DOHH2 (cell line): Measurements from ENCODE around the gene EXOC3L2.

Experiments used
- H3F3A ChIP-seq: fragments of 200-600 bp; sonication (generic), shearing (Covaris generic); 2 replicates; pipeline ENCODE4 v1.6.0; 2016; ENCODE audit warnings: antibody characterized with exemption, mild to moderate bottlenecking; ENCODE audit not compliant: control insufficient read depth, insufficient read depth
- H3K27ac ChIP-seq: fragments of 200-600 bp; sonication (generic); 2 replicates; pipeline ENCODE4 v1.5.1; 2014; ENCODE audit warnings: low read depth, mild to moderate bottlenecking, low read length, moderate library complexity
- H3K27me3 ChIP-seq: fragments of 200-600 bp; sonication (generic); 2 replicates; pipeline ENCODE4 v1.6.1; 2014; ENCODE audit warnings: mild to moderate bottlenecking, low read length, mixed read lengths; ENCODE audit not compliant: control insufficient read depth
- H3K36me3 ChIP-seq: fragments of 200-600 bp; sonication (generic); 2 replicates; pipeline ENCODE4 v1.6.1; 2014; ENCODE audit warnings: mild to moderate bottlenecking, low read length, moderate library complexity, mixed read lengths; ENCODE audit not compliant: control insufficient read depth
- H3K4me1 ChIP-seq: fragments of 200-600 bp; sonication (generic); 2 replicates; pipeline ENCODE4 v1.6.1; 2014; ENCODE audit warnings: mild to moderate bottlenecking, low read length, mixed read lengths; ENCODE audit not compliant: control insufficient read depth
- H3K4me2 ChIP-seq: fragments of 200-600 bp; sonication (generic); 2 replicates; pipeline ENCODE4 v1.6.0; 2014; ENCODE audit warnings: mild to moderate bottlenecking, low read length, moderate library complexity
- H3K4me3 ChIP-seq: fragments of 200-600 bp; sonication (generic); 2 replicates; pipeline ENCODE4 v1.5.1; 2014; ENCODE audit warnings: mild to moderate bottlenecking, low read length, mixed read lengths
- H3K79me2 ChIP-seq: fragments of 200-600 bp; sonication (generic); 2 replicates; pipeline ENCODE4 v1.6.1; 2014; ENCODE audit warnings: mild to moderate bottlenecking, low read length, mixed read lengths; ENCODE audit not compliant: control insufficient read depth
- H3K9me2 ChIP-seq: fragments of 200-600 bp; sonication (generic); replicated peaks from 2 replicates; pipeline ENCODE4 v1.6.1; 2014; ENCODE audit warnings: mild to moderate bottlenecking, low read length, mixed read lengths; ENCODE audit not compliant: control insufficient read depth
- H3K9me3 ChIP-seq: fragments of 200-600 bp; sonication (generic); 2 replicates; pipeline ENCODE4 v1.6.1; 2014; ENCODE audit warnings: antibody characterized with exemption, low read length, mixed read lengths; ENCODE audit not compliant: control insufficient read depth, insufficient read depth
- H4K20me1 ChIP-seq: fragments of 200-600 bp; sonication (generic); 2 replicates; pipeline ENCODE4 v1.6.0; 2014; ENCODE audit warnings: low read depth, mild to moderate bottlenecking, antibody characterized with exemption, low read length, moderate library complexity; ENCODE audit not compliant: control insufficient read depth, insufficient read depth
- EZH2phosphoT487 ChIP-seq: fragments of 200-600 bp; sonication (generic); IDR thresholded peaks from 2 replicates; pipeline ENCODE4 v1.6.1; 2017; ENCODE audit warnings: borderline replicate concordance, mild to moderate bottlenecking, antibody characterized with exemption, low read length, moderate library complexity, mixed read lengths
- TF ChIP-seq, protein P1 (sequence below): fragments of 200-600 bp; sonication (generic); IDR thresholded peaks from one replicate; pipeline ENCODE4 v1.5.1; 2014; ENCODE audit warnings: antibody characterized with exemption, mild to moderate bottlenecking, low read depth, low read length; ENCODE audit not compliant: poor library complexity, severe bottlenecking

EXOC3L2 gene

DNA sequence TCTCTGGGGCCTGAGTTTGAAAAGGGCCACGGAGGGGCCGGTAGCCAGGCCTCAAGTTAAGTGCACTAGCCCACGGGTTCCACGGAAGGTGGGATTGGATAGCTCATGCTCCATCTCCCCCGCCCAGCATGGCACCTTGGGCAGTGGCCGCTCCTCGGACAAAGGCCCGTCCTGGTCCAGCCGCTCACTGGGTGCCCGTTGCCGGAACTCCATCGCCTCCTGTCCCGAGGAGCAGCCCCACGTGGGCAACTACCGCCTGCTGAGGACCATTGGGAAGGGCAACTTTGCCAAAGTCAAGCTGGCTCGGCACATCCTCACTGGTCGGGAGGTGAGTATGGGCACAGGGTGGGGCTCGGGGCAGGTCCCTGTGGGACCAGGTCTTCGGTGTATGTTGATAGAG is 13.7 kb upstream of the EXOC3L2 start:
- Histone ChIP-seq H3K36me3 (no peaks in the 10 kb centered on the region), H4K20me1 (no peaks in the 10 kb centered on the region)

DNA sequence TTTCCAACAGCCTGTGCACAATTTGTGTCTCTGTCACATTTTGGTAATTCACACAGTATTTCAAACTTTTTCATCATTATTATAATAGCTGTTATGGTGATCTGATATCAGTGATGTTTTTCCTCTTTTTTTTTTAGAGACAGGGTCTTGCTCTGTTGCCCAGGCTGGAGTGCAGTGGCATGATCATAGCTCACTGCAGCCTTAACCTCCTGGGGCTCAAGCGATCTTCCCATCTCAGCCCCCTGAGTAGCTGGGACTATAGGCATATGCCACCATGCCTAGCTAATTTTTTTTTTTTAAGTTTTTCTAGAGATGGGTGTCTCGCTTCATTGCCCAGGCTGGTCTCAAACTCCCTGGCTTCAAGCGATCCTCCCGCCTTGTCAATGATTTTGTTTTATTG is 11.6 kb upstream of the EXOC3L2 start:
- Histone ChIP-seq H3K9me2 (no peaks in the 10 kb centered on the region), H3K27me3 (no peaks in the 10 kb centered on the region), H3K9me3 (no peaks in the 10 kb centered on the region), H3K4me3 (no peak overlapping the region), H4K20me1 (no peaks in the 10 kb centered on the region), H3K27ac (no peak overlapping the region), H3K4me1 (peaks cover 13% of the 10 kb centered on the region), H3F3A (no peaks in the 10 kb centered on the region), H3K79me2 (peaks cover 6% of the 10 kb centered on the region; the same call in 1 of the 2 replicates), H3K4me2 (no peak overlapping the region), H3K36me3 (no peaks in the 10 kb centered on the region)
- TF ChIP-seq, protein P1, sequence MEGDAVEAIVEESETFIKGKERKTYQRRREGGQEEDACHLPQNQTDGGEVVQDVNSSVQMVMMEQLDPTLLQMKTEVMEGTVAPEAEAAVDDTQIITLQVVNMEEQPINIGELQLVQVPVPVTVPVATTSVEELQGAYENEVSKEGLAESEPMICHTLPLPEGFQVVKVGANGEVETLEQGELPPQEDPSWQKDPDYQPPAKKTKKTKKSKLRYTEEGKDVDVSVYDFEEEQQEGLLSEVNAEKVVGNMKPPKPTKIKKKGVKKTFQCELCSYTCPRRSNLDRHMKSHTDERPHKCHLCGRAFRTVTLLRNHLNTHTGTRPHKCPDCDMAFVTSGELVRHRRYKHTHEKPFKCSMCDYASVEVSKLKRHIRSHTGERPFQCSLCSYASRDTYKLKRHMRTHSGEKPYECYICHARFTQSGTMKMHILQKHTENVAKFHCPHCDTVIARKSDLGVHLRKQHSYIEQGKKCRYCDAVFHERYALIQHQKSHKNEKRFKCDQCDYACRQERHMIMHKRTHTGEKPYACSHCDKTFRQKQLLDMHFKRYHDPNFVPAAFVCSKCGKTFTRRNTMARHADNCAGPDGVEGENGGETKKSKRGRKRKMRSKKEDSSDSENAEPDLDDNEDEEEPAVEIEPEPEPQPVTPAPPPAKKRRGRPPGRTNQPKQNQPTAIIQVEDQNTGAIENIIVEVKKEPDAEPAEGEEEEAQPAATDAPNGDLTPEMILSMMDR = no peak
- TF ChIP-seq EZH2phosphoT487 = no peak

More for the DNA sequence above, 13.7 kb upstream of the EXOC3L2 start:
- H3K9me2 ChIP-seq = no peaks in the 10 kb centered on the region
- no peaks in the 10 kb centered on the region for H3F3A ChIP-seq
- H3K4me3 ChIP-seq = no peak overlapping the region
- no peak for TF ChIP-seq EZH2phosphoT487
- TF ChIP-seq, protein P1 = no peak
- H3K27me3 ChIP-seq = no peaks in the 10 kb centered on the region
- no peaks in the 10 kb centered on the region for H3K9me3 ChIP-seq
- H3K79me2 ChIP-seq = no peaks in the 10 kb centered on the region
- peaks cover under 1% of the 10 kb centered on the region; the same call in 1 of the 2 replicates for H3K4me1 ChIP-seq
- H3K27ac ChIP-seq = no peak overlapping the region
- no peak overlapping the region for H3K4me2 ChIP-seq

DNA sequence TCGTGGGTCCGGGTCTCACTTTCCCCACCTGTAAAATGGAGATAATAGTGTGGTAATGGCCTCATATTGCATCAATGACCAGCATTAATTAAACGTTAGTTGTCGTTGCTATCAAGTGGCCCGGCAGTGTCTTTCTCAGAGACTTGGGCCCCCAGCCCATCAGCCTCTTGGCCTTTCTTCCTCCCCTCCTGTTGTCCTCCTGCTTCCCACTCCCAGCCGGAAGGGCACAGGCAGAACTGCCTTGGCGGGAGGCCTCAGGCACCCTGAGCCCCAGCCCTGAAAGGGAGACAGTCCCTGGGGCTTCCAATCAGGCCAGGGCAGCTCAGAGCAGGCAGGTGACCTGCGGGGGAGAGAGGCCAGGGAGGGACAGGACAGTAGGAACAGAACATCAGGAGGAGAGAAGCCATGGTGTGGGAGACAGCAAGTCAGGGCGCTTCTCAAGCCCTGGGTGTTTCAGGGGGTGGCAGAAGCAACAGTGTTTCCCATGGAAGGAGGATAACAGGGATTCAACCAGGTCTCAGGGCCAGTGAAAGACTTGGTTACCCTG is 10.5 kb upstream of the EXOC3L2 start:
- H3K27ac ChIP-seq = no peak overlapping the region
- H3K4me2 ChIP-seq = no peak overlapping the region
- no peaks in the 10 kb centered on the region for H3F3A ChIP-seq
- no peaks in the 10 kb centered on the region for H3K36me3 ChIP-seq
- no peak overlapping the region for H3K4me3 ChIP-seq
- H3K27me3 ChIP-seq = no peaks in the 10 kb centered on the region; the same call in 1 of the 2 replicates
- H3K4me1 ChIP-seq = peaks cover 17% of the 10 kb centered on the region
- no peaks in the 10 kb centered on the region for H3K9me2 ChIP-seq
- H3K9me3 ChIP-seq = no peaks in the 10 kb centered on the region
- H4K20me1 ChIP-seq = no peaks in the 10 kb centered on the region
- TF ChIP-seq, protein P1 = no peak
- TF ChIP-seq EZH2phosphoT487 = no peak
- peaks cover 10% of the 10 kb centered on the region; the same call in 1 of the 2 replicates for H3K79me2 ChIP-seq
